HG03095 (cell line): ENCODE data around the gene ACTRT2.

Source experiments
- ATAC-seq: cut with Tn5 transposase; IDR thresholded peaks from one replicate; pipeline ENCODE4 v1.9.1; 2021; ENCODE audit warnings: moderate library complexity; ENCODE audit not compliant: unreplicated experiment

Gene ACTRT2

GRCh38 chr1:3052501-3052900 is 31.2 kb downstream of the ACTRT2 start:
- ATAC-seq: no peak

GRCh38 chr1:3053366-3053980 is 32.2 kb downstream of the ACTRT2 start:
- no peak for ATAC-seq

GRCh38 chr1:3053986-3054385 is 32.7 kb downstream of the ACTRT2 start:
- ATAC-seq: no peak

GRCh38 chr1:3054474-3054873 is 33.2 kb downstream of the ACTRT2 start:
- ATAC-seq: no peak

GRCh38 chr1:3055051-3055450 is 33.8 kb downstream of the ACTRT2 start:
- no peak for ATAC-seq

GRCh38 chr1:3056641-3057040 is 35.4 kb downstream of the ACTRT2 start:
- no peak for ATAC-seq

- ATAC-seq: no peak
Measured at GRCh38 chr1:3058263-3059030, 37.2 kb downstream of the ACTRT2 start.

- no peak for ATAC-seq
Measured at GRCh38 chr1:3060127-3060526, 38.9 kb downstream of the ACTRT2 start.

- no peak for ATAC-seq
Measured at GRCh38 chr1:3060601-3061551, 39.6 kb downstream of the ACTRT2 start.

- ATAC-seq: no peak
Measured at GRCh38 chr1:3061566-3061965, 40.3 kb downstream of the ACTRT2 start.

GRCh38 chr1:3061981-3062615 is 40.8 kb downstream of the ACTRT2 start:
- ATAC-seq: no peak

- ATAC-seq: no peak
Measured at GRCh38 chr1:3062616-3063378, 41.5 kb downstream of the ACTRT2 start.

- ATAC-seq: no peak
Measured at GRCh38 chr1:3063379-3064295, 42.4 kb downstream of the ACTRT2 start.

GRCh38 chr1:3064296-3064850 is 43.1 kb downstream of the ACTRT2 start:
- no peak for ATAC-seq

GRCh38 chr1:3064901-3065300 is 43.6 kb downstream of the ACTRT2 start:
- no peak for ATAC-seq

GRCh38 chr1:3065396-3065795 is 44.1 kb downstream of the ACTRT2 start:
- no peak for ATAC-seq

- no peak for ATAC-seq
Measured at GRCh38 chr1:3065797-3066196, 44.5 kb downstream of the ACTRT2 start.

- ATAC-seq: no peak
Measured at GRCh38 chr1:3066250-3066711, 45.0 kb downstream of the ACTRT2 start.

GRCh38 chr1:3066826-3067225 is 45.6 kb downstream of the ACTRT2 start:
- no peak for ATAC-seq
